DND-41 (cell line): ENCODE results near the gene MYO19.

Source experiments
- CTCF ChIP-seq: IDR thresholded peaks from 2 replicates; pipeline ENCODE4 v1.5.1; 2012; ENCODE audit warnings: borderline replicate concordance, low read length, moderate library complexity, mild to moderate bottlenecking; ENCODE audit not compliant: poor library complexity, severe bottlenecking; ENCODE audit errors: extremely low read depth
- EZH2 ChIP-seq: IDR thresholded peaks from 3 replicates; pipeline ENCODE4 v1.6.1; 2012; ENCODE audit warnings: borderline replicate concordance, low read depth, mild to moderate bottlenecking, moderate library complexity, low read length, inconsistent platforms; ENCODE audit not compliant: severe bottlenecking

- TF ChIP-seq CTCF: no peak
- TF ChIP-seq EZH2: no peak
Observed at GRCh38 chr17:36459601-36460000, 75.1 kb downstream of the MYO19 start.
